SU-DHL-6 (cell line): Measurements from ENCODE around the gene KRTAP9-3.

Source experiments
- H2AFZ ChIP-seq: fragments of 200-600 bp; sonication (generic); 2 replicates; pipeline ENCODE4 v1.6.1; 2014; ENCODE audit warnings: low read depth, mild to moderate bottlenecking, moderate library complexity, mixed read lengths, antibody characterized with exemption, low read length; ENCODE audit not compliant: severe bottlenecking
- H3F3A ChIP-seq: fragments of 200-600 bp; shearing (Covaris generic); 2 replicates; pipeline ENCODE4 v1.6.0; 2016; ENCODE audit warnings: antibody characterized with exemption, mild to moderate bottlenecking; ENCODE audit not compliant: insufficient read depth
- H3K27ac ChIP-seq: fragments of 200-600 bp; sonication (generic); 2 replicates; pipeline ENCODE4 v1.5.1; 2016; ENCODE audit warnings: low read depth, mild to moderate bottlenecking, low read length, moderate library complexity, mixed read lengths
- H3K27me3 ChIP-seq: fragments of 200-600 bp; sonication (generic), shearing (Covaris generic); 2 replicates; pipeline ENCODE4 v1.6.0; 2014; ENCODE audit warnings: mild to moderate bottlenecking, low read length
- H3K36me3 ChIP-seq: fragments of 200-600 bp; sonication (generic); 2 replicates; pipeline ENCODE4 v1.6.1; 2014; ENCODE audit warnings: mild to moderate bottlenecking, low read length, mixed read lengths
- H3K4me2 ChIP-seq: fragments of 300-600, 200-600 bp; shearing (Covaris generic), sonication (generic); 2 replicates; pipeline ENCODE4 v1.6.0; 2014; ENCODE audit warnings: low read length, low read depth, mild to moderate bottlenecking; ENCODE audit not compliant: poor library complexity, severe bottlenecking
- H3K4me3 ChIP-seq: fragments of 200-600 bp; sonication (generic); 2 replicates; pipeline ENCODE4 v1.5.1; 2014; ENCODE audit warnings: antibody characterized with exemption, low read length, mild to moderate bottlenecking, mixed read lengths; ENCODE audit not compliant: insufficient read depth, poor library complexity, severe bottlenecking
- H3K79me2 ChIP-seq: fragments of 200-600 bp; sonication (generic); 2 replicates; pipeline ENCODE4 v1.6.1; 2014; ENCODE audit warnings: mild to moderate bottlenecking, low read length, moderate library complexity; ENCODE audit not compliant: insufficient read depth
- H3K9ac ChIP-seq: fragments of 200-600 bp; sonication (generic); 2 replicates; pipeline ENCODE4 v1.7.0; 2014; ENCODE audit warnings: mild to moderate bottlenecking, low read length
- H3K9me2 ChIP-seq: fragments of 200-600 bp; sonication (generic); replicated peaks from 2 replicates; pipeline ENCODE4 v1.6.1; 2014; ENCODE audit warnings: low read length; ENCODE audit not compliant: insufficient read depth
- H3K9me3 ChIP-seq: fragments of 200-600 bp; sonication (generic); 2 replicates; pipeline ENCODE4 v1.6.1; 2014; ENCODE audit warnings: low read length, mixed read lengths; ENCODE audit not compliant: insufficient read depth
- H4K20me1 ChIP-seq: fragments of 200-600 bp; sonication (generic); 2 replicates; pipeline ENCODE4 v1.6.1; 2014; ENCODE audit warnings: low read depth, mild to moderate bottlenecking, antibody characterized with exemption, low read length, moderate library complexity, mixed read lengths
- EZH2phosphoT487 ChIP-seq: fragments of 200-600 bp; sonication (generic), shearing (Covaris generic); conservative IDR thresholded peaks from 2 replicates; pipeline ENCODE4 v1.6.1; 2018; ENCODE audit warnings: mild to moderate bottlenecking, antibody characterized with exemption, low read length, moderate library complexity, mixed read lengths
- TF ChIP-seq, protein P1 (sequence below): fragments of 200-600 bp; sonication (generic); IDR thresholded peaks from one replicate; pipeline ENCODE4 v1.5.1; 2017; ENCODE audit warnings: antibody characterized with exemption, mild to moderate bottlenecking, low read length, moderate library complexity; ENCODE audit not compliant: insufficient read depth, poor library complexity, severe bottlenecking

The KRTAP9-3 gene

DNA sequence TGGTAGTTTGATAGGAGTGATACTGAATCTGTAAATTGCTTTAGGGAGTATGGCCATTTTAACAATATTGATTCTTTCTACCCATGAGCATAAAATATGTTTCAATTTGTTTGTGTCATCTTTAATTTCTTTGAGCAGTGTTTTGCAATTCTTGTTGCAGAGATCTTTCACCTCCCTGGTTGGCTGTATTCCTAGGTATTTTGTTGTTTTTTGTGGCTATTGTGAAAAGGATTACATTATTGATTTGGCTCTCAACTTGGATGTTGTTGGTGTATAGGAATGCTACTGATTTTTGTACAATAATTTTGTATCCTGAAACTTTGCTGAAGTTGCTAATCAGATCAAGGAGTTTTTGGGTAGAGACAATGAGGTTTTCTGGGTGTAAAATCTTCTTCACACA is 26.2 kb downstream of the KRTAP9-3 start:
- Histone ChIP-seq H3K4me3 (no peak overlapping the region), H3K9me3 (no peaks in the 10 kb centered on the region), H3K27me3 (no peaks in the 10 kb centered on the region), H3K79me2 (no peaks in the 10 kb centered on the region), H4K20me1 (no peaks in the 10 kb centered on the region), H3K4me2 (no peak overlapping the region), H3K36me3 (no peaks in the 10 kb centered on the region), H3F3A (no peaks in the 10 kb centered on the region), H2AFZ (no peak overlapping the region), H3K9me2 (no peaks in the 10 kb centered on the region), H3K9ac (no peak overlapping the region), H3K27ac (no peak overlapping the region)
- TF ChIP-seq EZH2phosphoT487: no peak
- TF ChIP-seq, protein P1, sequence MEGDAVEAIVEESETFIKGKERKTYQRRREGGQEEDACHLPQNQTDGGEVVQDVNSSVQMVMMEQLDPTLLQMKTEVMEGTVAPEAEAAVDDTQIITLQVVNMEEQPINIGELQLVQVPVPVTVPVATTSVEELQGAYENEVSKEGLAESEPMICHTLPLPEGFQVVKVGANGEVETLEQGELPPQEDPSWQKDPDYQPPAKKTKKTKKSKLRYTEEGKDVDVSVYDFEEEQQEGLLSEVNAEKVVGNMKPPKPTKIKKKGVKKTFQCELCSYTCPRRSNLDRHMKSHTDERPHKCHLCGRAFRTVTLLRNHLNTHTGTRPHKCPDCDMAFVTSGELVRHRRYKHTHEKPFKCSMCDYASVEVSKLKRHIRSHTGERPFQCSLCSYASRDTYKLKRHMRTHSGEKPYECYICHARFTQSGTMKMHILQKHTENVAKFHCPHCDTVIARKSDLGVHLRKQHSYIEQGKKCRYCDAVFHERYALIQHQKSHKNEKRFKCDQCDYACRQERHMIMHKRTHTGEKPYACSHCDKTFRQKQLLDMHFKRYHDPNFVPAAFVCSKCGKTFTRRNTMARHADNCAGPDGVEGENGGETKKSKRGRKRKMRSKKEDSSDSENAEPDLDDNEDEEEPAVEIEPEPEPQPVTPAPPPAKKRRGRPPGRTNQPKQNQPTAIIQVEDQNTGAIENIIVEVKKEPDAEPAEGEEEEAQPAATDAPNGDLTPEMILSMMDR: no peak

DNA sequence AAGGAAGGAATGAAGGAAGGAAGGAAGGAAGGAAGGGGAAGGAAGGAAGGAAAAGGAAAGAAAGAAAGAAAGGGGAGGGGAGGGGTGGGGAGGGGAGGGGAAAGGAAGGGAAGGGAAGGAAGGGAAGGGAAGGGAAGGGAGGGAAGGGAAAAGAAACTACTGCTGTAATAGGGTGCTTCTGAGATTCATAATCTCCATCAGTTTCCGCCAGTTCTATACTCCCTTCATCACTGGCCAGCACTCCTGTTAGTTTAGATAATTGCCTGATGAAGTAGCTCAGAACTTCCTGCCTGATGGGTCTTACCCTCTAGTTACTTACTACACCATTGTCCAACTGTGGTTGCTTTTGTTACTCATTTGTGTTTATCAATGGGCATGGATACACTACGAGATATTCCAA is 31.0 kb downstream of the KRTAP9-3 start:
- no peak overlapping the region for H3K27ac ChIP-seq
- no peaks in the 10 kb centered on the region for H3K9me3 ChIP-seq
- no peaks in the 10 kb centered on the region for H3K79me2 ChIP-seq
- H3F3A ChIP-seq: no peaks in the 10 kb centered on the region
- no peaks in the 10 kb centered on the region for H3K27me3 ChIP-seq
- H3K4me2 ChIP-seq: no peak overlapping the region
- H3K4me3 ChIP-seq: no peak overlapping the region
- no peak overlapping the region for H3K9ac ChIP-seq
- TF ChIP-seq, protein P1: no peak
- no peak for TF ChIP-seq EZH2phosphoT487
- H3K36me3 ChIP-seq: no peaks in the 10 kb centered on the region
- no peaks in the 10 kb centered on the region for H3K9me2 ChIP-seq
- no peak overlapping the region for H2AFZ ChIP-seq
- no peaks in the 10 kb centered on the region for H4K20me1 ChIP-seq

DNA sequence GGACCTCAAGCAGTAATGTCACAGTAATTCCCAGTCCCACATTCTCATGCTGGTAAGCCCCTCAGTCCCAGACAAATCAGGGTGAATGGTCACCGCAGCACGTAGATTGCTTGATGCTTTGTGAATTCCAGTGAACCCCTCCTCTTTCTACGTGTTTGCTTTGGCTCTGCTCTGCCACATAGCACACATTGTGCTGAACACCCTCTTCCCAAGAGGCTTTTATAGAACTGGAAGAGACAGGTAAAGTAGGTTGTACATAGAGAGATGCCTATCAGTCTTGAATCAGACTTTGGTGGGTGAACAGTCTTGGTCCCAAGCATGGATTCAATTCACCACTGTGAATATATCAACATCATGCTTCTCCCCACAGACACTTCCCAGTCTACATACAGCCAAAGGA is 32.4 kb downstream of the KRTAP9-3 start:
- H3K36me3 ChIP-seq: no peaks in the 10 kb centered on the region
- H3K27me3 ChIP-seq: no peaks in the 10 kb centered on the region
- no peaks in the 10 kb centered on the region for H3K9me3 ChIP-seq
- TF ChIP-seq, protein P1: no peak
- H3K9ac ChIP-seq: no peak overlapping the region
- H3K9me2 ChIP-seq: no peaks in the 10 kb centered on the region
- H3K27ac ChIP-seq: no peak overlapping the region
- no peaks in the 10 kb centered on the region for H3F3A ChIP-seq
- no peak overlapping the region for H3K4me3 ChIP-seq
- H2AFZ ChIP-seq: no peak overlapping the region
- H3K4me2 ChIP-seq: no peak overlapping the region
- H4K20me1 ChIP-seq: no peaks in the 10 kb centered on the region
- no peaks in the 10 kb centered on the region for H3K79me2 ChIP-seq

DNA sequence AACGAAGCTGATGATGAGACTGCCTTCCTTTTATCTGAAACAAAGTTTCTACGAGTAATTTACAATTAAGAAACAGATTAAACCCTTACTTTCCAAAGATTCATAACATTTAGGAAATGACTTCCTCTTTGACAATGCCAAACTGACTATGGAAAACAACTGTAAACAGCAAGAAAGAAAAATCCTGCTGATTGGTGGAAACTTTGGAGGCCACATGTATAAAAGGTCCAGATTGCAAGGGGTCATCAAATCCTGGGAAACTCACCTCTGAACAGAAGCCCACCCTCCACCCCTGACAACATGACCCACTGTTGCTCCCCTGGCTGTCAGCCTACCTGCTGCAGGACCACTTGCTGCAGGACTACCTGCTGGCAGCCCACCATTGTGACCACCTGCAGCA is 32.8 kb downstream of the KRTAP9-3 start, which contains the start of gene KRTAP9-6:
TSS of gene KRTAP9-6 (plus strand) at position 301 of the 400 bp plus-strand sequence. CDS start at position 301, 0 bp downstream.
- no peaks in the 10 kb centered on the region for H3K27me3 ChIP-seq
- H3K9me2 ChIP-seq: no peaks in the 10 kb centered on the region
- TF ChIP-seq, protein P1: no peak
- no peak for TF ChIP-seq EZH2phosphoT487
- H3K27ac ChIP-seq: no peak within 1 kb of the TSS
- H3K36me3 ChIP-seq: no peaks in the 10 kb centered on the region
- H3K4me3 ChIP-seq: no peak within 1 kb of the TSS
- no peak within 1 kb of the TSS for H3K9ac ChIP-seq
- no peak within 1 kb of the TSS for H3K4me2 ChIP-seq
- H2AFZ ChIP-seq: no peak within 1 kb of the TSS
- no peaks in the 10 kb centered on the region for H3F3A ChIP-seq
- no peaks in the 10 kb centered on the region for H3K79me2 ChIP-seq
- H3K9me3 ChIP-seq: no peaks in the 10 kb centered on the region
- H4K20me1 ChIP-seq: no peaks in the 10 kb centered on the region
